ENCODE data around the gene SLC47A1.

DNA sequence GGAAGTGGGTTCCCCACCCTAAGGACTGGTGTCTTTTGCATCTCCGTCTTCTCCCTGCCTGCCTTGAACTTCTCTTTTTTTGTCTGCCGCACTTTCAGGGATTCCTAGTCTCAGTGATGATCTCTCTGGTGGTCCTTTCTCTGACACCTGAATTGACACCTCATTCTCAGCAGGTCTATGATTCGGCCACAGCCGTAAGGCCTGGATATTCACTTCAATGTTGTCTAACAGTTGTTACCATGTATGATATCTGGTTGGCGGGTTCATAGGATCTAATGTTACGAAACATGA, 25.1 kb upstream of the SLC47A1 start:
- TF ChIP-seq POLR2AphosphoS5 (IDR thresholded peaks at IDR 0.05; ENCODE audit: insufficient read depth in 1 of 2, low read depth in 1 of 2) (no peak), POLR2A (IDR thresholded peaks at IDR 0.05) (no peak)
- TF ChIP-seq, protein P1, sequence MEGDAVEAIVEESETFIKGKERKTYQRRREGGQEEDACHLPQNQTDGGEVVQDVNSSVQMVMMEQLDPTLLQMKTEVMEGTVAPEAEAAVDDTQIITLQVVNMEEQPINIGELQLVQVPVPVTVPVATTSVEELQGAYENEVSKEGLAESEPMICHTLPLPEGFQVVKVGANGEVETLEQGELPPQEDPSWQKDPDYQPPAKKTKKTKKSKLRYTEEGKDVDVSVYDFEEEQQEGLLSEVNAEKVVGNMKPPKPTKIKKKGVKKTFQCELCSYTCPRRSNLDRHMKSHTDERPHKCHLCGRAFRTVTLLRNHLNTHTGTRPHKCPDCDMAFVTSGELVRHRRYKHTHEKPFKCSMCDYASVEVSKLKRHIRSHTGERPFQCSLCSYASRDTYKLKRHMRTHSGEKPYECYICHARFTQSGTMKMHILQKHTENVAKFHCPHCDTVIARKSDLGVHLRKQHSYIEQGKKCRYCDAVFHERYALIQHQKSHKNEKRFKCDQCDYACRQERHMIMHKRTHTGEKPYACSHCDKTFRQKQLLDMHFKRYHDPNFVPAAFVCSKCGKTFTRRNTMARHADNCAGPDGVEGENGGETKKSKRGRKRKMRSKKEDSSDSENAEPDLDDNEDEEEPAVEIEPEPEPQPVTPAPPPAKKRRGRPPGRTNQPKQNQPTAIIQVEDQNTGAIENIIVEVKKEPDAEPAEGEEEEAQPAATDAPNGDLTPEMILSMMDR (IDR thresholded peaks at IDR 0.05) = no peak

All from vagina (tissue), 2 donors.